Peyer's patch (tissue), 4 donors: ENCODE results near the gene CYP27A1.

ENCODE experiments used
- POLR2A ChIP-seq, 2 donors: fragments of 450-650 bp; IDR thresholded peaks; one replicate each; pipeline ENCODE4 v1.5.1; 2017; ENCODE audit warnings: antibody characterized with exemption in 2 of 2, mild to moderate bottlenecking in 2 of 2, moderate library complexity in 2 of 2
- TF ChIP-seq, protein P1 (sequence below), 6 experiments: fragments of 450-650 bp in 4 of 6; fragments of 200-600 bp in 2 of 6; sonication (generic) in 1 of 6; IDR thresholded peaks; one replicate each; pipeline ENCODE4 v1.5.1; 2017 to 2019; ENCODE audit warnings: antibody characterized with exemption in 6 of 6, mild to moderate bottlenecking in 3 of 6, moderate library complexity in 1 of 6

DNA sequence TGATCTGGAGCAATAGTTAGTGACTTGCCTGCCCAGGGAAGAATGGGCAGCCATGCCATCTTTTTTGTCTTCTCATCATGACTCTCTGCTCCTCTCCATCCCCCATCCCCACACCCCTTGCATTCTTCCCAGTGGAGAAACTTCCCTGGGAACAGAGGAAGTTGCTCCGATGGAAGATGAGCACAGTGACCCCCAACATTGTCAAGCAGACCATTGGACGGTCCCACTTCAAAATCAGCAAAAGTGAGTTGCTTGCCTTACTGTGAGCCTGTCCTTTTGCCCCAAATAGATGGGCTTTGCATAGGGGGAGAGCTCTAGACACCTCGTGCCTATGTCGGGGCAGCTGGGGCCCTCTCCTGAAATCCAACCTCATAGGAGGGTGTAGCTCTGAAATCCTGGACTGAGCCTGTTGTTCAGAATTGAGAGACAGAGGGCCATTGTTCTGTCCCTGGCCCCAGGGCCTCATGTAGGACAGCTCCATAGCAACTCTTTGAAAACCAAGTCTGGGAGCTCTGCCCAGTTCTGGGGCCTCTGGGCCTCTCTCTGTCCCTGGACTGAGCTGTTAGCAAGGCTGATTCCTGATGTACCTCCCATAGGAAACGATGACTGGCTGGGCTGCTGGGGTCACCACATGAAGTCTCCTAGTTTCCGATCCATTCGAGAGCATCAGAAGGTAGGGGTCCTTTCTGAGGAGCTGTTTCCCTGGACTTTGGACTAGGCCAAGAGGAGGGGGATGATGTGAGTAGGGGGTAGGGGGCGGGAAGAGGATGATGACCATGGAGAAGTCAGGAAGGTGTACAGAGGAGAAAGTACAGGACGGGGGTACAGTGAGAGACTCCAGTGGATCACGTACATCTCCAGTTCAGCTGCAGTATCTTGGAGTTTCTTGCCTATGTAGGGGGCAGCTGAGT is 36.1 kb upstream of the CYP27A1 start:
- TF ChIP-seq, protein P1, sequence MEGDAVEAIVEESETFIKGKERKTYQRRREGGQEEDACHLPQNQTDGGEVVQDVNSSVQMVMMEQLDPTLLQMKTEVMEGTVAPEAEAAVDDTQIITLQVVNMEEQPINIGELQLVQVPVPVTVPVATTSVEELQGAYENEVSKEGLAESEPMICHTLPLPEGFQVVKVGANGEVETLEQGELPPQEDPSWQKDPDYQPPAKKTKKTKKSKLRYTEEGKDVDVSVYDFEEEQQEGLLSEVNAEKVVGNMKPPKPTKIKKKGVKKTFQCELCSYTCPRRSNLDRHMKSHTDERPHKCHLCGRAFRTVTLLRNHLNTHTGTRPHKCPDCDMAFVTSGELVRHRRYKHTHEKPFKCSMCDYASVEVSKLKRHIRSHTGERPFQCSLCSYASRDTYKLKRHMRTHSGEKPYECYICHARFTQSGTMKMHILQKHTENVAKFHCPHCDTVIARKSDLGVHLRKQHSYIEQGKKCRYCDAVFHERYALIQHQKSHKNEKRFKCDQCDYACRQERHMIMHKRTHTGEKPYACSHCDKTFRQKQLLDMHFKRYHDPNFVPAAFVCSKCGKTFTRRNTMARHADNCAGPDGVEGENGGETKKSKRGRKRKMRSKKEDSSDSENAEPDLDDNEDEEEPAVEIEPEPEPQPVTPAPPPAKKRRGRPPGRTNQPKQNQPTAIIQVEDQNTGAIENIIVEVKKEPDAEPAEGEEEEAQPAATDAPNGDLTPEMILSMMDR (IDR thresholded peaks at IDR 0.05) = no peak
- TF ChIP-seq POLR2A (IDR thresholded peaks at IDR 0.05) = no peak
